Transverse colon (tissue), 3 donors: ENCODE measurements around the gene PAXIP1.

Experiments
- EP300 ChIP-seq: sonication (generic); formaldehyde crosslinking; IDR thresholded peaks from one replicate; pipeline ENCODE4 v1.6.1; 2017; ENCODE audit warnings: antibody characterized with exemption, low read depth
- POLR2A ChIP-seq: fragments of 450-650 bp; IDR thresholded peaks from one replicate; pipeline ENCODE4 v1.6.1; 2016; ENCODE audit warnings: antibody characterized with exemption, mild to moderate bottlenecking, moderate library complexity
- TF ChIP-seq, protein P1 (sequence below), 5 experiments: fragments of 200-600 bp in 3 of 5; fragments of 450-650 bp in 2 of 5; sonication (generic) in 3 of 5; IDR thresholded peaks; 1 replicate in 2 of 5; 2 replicates in 3 of 5; pipeline ENCODE4 v1.5.1; 2016 to 2017; ENCODE audit warnings: antibody characterized with exemption in 5 of 5, inconsistent platforms in 3 of 5, mild to moderate bottlenecking in 2 of 5, moderate library complexity in 1 of 5

DNA sequence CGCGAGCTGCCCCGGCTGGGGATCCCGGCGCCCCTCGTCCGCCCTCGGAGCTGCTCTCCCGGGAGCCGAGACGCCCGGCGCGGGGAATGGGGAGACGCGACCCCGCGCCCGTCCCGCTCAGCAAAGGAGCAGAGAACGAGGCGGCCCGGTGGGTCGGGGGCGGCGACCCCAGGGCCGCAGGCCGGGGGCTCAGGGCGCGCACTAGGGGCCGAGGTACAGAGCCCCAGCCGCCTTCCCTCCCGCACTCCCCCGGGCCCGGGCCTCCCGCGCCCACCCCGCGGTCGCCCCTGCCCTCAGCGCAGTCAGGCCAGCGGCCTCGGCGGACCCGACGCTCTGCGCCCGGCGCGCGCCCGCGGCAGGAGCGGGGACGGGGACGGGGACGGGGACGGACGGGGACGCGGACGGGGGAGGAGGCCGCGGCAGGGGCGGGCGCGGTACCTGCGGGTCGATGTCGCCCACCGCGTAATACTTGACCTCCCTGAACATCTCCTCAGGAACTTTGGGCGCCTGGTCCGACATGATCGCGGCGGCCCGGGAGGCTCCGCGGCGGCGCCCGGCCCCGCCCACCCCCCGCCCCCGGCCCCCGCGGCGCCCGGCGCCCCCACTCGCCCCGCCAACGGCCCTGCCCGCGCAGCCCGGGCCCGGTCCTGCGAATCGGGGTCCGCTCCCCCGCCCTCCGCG, 373 bp downstream of the PAXIP1 start:
- TF ChIP-seq, protein P1, sequence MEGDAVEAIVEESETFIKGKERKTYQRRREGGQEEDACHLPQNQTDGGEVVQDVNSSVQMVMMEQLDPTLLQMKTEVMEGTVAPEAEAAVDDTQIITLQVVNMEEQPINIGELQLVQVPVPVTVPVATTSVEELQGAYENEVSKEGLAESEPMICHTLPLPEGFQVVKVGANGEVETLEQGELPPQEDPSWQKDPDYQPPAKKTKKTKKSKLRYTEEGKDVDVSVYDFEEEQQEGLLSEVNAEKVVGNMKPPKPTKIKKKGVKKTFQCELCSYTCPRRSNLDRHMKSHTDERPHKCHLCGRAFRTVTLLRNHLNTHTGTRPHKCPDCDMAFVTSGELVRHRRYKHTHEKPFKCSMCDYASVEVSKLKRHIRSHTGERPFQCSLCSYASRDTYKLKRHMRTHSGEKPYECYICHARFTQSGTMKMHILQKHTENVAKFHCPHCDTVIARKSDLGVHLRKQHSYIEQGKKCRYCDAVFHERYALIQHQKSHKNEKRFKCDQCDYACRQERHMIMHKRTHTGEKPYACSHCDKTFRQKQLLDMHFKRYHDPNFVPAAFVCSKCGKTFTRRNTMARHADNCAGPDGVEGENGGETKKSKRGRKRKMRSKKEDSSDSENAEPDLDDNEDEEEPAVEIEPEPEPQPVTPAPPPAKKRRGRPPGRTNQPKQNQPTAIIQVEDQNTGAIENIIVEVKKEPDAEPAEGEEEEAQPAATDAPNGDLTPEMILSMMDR (IDR thresholded peaks at IDR 0.05): no peak
- TF ChIP-seq POLR2A (no peak), EP300 (no peak)
